NCI-H1105 treated with DMSO at 0.1 percent for 48 hours (cell line): ENCODE results near the gene SGO1.

Experiments used
- DNase-seq: peaks from one replicate; lab custom pipeline; 2025; lab: John Stamatoyannopoulos, UW

Gene SGO1

DNA sequence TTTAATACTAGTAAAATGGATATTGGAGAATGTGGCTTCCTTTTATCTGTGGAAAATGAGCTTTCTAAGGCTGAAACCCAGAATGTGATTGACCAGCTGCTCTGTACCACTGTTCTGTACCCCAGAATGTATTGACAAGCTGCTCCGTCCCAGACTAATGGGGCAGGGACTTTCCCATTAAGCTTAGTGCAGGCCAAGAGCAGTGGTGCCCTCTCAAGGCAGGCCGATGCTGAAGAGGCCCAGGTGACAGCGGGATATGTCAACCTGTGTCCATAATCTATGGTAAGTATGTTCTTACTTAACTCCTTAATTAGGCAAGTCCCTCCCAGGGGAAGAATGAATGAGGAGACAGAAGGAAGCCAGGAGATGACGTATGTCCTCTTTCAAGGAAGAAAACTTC is 31.1 kb downstream of the SGO1 start:
- no peak for DNase-seq

- DNase-seq, result no peak
Observed at GRCh38 chr3:20154078-20154477, 31.9 kb downstream of the SGO1 start.

- no peak for DNase-seq
Observed at GRCh38 chr3:20148466-20148865, 37.5 kb downstream of the SGO1 start.

DNA sequence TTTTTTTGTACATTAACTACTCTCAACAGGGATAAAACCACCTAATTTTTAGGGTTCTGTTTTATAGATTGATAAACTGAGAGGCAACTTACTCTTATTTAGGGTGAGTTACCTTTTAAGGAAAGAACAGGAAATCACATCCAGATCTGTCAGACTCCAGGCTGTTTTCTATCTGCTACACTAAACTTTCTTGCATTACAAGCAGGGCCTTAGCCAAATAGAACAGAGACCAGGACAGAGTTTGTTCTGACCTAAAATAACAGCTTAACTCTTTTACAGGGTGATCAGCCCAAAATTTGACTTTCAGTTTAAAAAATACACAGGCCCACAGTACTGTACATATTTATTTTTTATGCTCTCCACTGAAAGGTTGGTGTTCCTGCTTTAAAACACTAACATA is 38.6 kb downstream of the SGO1 start:
- DNase-seq, result no peak

DNA sequence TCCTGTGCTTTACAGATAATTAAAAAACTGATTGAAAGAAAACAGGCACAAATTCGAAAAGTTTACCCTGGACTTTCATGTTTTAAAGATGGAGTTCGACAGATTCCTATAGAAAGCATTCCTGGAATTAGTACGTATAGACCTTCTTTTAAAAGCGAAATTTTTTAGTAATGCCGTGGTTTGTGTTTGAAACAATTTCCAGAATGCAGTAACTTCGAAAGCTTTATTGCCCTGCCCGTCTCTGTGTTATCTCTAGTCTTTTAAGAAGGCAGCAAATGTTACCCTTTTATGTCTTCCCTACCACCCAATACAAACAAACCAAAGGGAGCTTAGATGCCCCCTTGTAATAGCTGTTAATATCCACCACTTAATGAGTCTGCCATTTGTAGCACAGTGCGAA is 39.7 kb downstream of the SGO1 start:
- DNase-seq, result no peak

DNA sequence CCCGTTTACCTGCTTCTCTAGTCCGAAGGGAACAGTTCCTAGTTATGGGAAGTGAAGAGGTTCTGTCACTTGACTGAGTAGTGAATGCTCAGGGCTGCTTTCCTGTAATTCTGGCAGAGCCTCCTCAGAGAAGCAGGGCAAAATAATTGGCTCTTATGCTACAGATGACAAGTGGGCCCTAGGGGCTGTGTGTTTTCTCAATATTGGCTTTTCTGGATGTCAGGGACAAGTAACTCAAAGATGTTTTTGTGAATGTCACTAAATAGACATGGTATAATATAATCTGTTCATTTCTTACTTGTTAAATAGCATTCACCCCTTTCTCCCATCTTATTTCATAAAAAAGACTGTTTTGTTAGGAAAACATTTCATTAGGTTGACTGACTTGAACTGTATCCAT is 40.1 kb downstream of the SGO1 start:
- DNase-seq, result no peak

DNA sequence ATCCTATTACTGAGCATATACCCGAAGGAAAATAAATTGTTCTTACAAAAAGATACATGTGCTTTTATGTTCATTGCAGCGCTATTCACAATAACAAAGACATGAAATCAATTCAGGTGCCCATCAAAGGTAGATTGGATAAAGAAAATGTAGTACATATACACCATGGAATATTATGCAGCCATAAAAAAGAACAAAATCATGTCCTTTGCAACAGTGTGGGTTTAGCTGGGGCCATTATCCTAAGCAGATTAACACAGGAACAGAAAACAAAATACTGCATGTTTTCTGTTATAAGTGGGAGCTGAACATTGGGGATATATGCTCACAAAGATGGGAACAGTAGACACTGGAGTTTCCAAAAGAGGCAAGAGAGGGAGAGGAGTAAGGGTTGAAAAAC is 42.5 kb downstream of the SGO1 start:
- no peak for DNase-seq

- DNase-seq, result no peak
Observed at GRCh38 chr3:20142517-20142916, 43.5 kb downstream of the SGO1 start.

- DNase-seq, result peak; percentile 4
Observed at GRCh38 chr3:20141851-20142250, 44.2 kb downstream of the SGO1 start.

DNA sequence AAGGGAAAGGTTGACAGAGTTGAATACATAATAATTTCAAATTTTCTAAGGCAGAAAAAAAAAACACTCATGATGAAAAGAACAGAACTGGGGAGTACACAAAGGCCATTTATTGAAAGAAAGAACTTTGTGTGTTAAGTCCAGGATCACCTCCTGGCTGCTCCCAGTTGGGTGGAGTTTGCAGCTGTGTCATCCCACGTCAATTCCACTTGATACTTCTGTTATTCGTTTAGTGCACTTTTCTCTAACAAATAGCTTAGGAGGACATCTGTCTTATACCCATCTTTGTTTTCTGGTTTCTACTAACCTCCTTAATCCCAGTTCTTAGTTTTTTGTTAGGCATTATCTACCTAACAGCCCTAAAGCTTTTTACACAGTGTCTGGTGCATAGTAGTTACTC is 44.7 kb downstream of the SGO1 start:
- no peak for DNase-seq

DNA sequence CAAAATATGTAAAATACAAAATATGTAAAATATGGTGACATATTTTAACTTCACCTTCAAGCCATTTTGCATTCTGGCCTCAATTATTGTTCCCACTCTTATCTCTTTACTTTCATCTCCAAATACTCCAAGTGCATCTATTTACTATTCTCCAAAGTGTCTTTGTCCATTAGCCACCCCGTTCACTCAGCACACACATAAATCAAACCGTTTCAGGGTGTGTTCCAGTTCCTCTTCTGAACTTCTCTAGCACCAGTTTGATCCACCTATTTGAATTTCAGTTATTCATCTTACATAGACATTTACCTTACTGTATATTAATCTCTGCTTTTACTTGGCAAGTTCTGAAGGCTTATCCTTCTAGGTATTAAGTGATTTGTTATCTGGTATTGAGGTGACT is 45.1 kb downstream of the SGO1 start:
- no peak for DNase-seq

DNA sequence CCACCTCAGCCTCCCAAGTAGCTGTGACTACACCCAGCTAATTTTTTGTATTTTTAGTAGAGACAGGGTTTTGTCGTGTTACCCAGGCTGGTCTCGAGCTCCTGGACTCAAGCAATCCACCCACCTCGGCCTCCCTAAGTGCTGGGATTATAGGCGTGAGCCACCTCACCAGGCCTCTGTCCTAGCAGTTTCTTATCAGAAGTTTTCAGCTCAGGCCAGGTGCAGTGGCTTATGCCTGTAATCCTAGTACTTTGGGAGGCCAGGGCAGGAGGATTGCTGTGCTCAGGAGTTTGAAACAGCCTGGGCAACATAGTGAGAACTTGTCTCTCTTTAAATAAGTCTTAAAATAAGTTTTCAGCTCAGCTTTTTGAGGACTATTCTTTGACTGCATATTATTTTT is 48.4 kb downstream of the SGO1 start:
- no peak for DNase-seq

- DNase-seq, result no peak
Observed at GRCh38 chr3:20136231-20136630, 49.8 kb downstream of the SGO1 start.

- no peak for DNase-seq
Observed at GRCh38 chr3:20130106-20130505, 55.9 kb downstream of the SGO1 start.

- no peak for DNase-seq
Observed at GRCh38 chr3:20128358-20128757, 57.6 kb downstream of the SGO1 start.

- no peak for DNase-seq
Observed at GRCh38 chr3:20125897-20126296, 60.1 kb downstream of the SGO1 start.

- no peak for DNase-seq
Observed at GRCh38 chr3:20125289-20125688, 60.7 kb downstream of the SGO1 start.

GRCh38 chr3:20123131-20123652 is 62.8 kb downstream of the SGO1 start:
- DNase-seq, result no peak

DNA sequence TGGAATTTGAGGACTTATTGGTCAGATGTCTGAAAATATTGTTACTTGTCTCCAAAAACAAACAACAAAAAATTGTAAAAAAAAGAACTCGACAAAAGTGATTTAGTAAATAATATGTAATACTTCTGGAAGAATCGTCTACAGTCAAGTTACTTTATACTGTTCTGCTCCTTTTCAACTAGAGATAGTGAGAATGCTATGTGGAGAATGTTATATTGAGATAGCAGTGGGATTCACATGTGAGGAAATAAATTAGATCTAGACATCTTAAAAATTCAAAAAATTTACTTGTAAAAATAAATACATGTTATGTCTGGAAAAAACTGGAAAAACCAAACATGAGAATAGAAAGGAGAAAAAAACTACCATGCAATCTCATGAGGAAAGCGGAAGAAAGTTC is 64.9 kb downstream of the SGO1 start:
- DNase-seq, result no peak
